NOMO-1 treated with dmso at 0.1 percent for 144 hours (cell line): ENCODE results near the gene HP1BP3.
A peak's percentile ranks its signal among the peaks of the same experiment; 100 is the strongest.
"Not testable (repeated sequence)": the region's sequence is repeated elsewhere in the genome, so short reads cannot be mapped to it uniquely, and the experiment has no call there.

Experiments
- DNase-seq: peaks from one replicate; lab custom pipeline; 2025; ENCODE audit not compliant: unreplicated experiment; lab: John Stamatoyannopoulos, UW

The HP1BP3 gene

GRCh38 chr1:20727746-20728316 lies 59.3 kb downstream of the HP1BP3 start:
- DNase-seq: no peak

- no peak for DNase-seq
Observed at GRCh38 chr1:20726932-20727745, 60.0 kb downstream of the HP1BP3 start.

GRCh38 chr1:20726118-20726911 lies 60.8 kb downstream of the HP1BP3 start:
- DNase-seq: no peak

GRCh38 chr1:20725189-20726117 lies 61.7 kb downstream of the HP1BP3 start:
- no peak for DNase-seq

- DNase-seq: no peak
Observed at GRCh38 chr1:20724364-20725188, 62.5 kb downstream of the HP1BP3 start.

- DNase-seq: no peak
Observed at GRCh38 chr1:20723537-20724363, 63.4 kb downstream of the HP1BP3 start.

- no peak for DNase-seq
Observed at GRCh38 chr1:20723159-20723536, 64.0 kb downstream of the HP1BP3 start.

GRCh38 chr1:20721117-20722061 lies 65.7 kb downstream of the HP1BP3 start:
- DNase-seq: no peak

GRCh38 chr1:20720631-20721091 lies 66.4 kb downstream of the HP1BP3 start:
- DNase-seq: no peak

- DNase-seq: no peak
Observed at GRCh38 chr1:20719871-20720620, 67.1 kb downstream of the HP1BP3 start.

- DNase-seq: no peak
Observed at GRCh38 chr1:20719261-20719660, 67.8 kb downstream of the HP1BP3 start.

GRCh38 chr1:20718343-20718882 lies 68.7 kb downstream of the HP1BP3 start:
- not testable (repeated sequence) for DNase-seq

GRCh38 chr1:20717452-20718342 lies 69.4 kb downstream of the HP1BP3 start, which contains the start of gene KIF17:
Gene KIF17 (minus strand): TSS chr1:20718007. CDS start chr1:20717706, 301 bp downstream.
- DNase-seq: peak; percentile 31

GRCh38 chr1:20716232-20716631 lies 70.9 kb downstream of the HP1BP3 start:
- no peak for DNase-seq

- DNase-seq: no peak
Observed at GRCh38 chr1:20715406-20715805, 71.7 kb downstream of the HP1BP3 start.

- DNase-seq: no peak
Observed at GRCh38 chr1:20713440-20713839, 73.7 kb downstream of the HP1BP3 start.
